H1 (cell line): ENCODE data around the gene LTBR. TPM values are rescaled to one million over a fixed set of nuclear protein-coding genes. Genes with fewer than 3 reads are reported as not detected.

Experiments
- CEBPB ChIP-seq: IDR thresholded peaks from 2 replicates; pipeline ENCODE4 v1.6.1; 2012; ENCODE audit warnings: low read depth, low read length
- CHD1 ChIP-seq: IDR thresholded peaks from 2 replicates; pipeline ENCODE4 v1.6.1; 2012; ENCODE audit warnings: low read depth, low read length, improper control_type of control experiment
- CHD2 ChIP-seq: IDR thresholded peaks from 2 replicates; pipeline ENCODE4 v1.6.1; 2012; ENCODE audit warnings: low read length, improper control_type of control experiment
- CHD7 ChIP-seq: fragments of 300-600 bp; sonication (generic); IDR thresholded peaks from 2 replicates; pipeline ENCODE4 v1.7.1; 2012; ENCODE audit warnings: low read length, moderate library complexity, mild to moderate bottlenecking, inconsistent platforms; ENCODE audit not compliant: insufficient replicate concordance
- CREB1 ChIP-seq: IDR thresholded peaks from 2 replicates; pipeline ENCODE4 v1.6.1; 2012; ENCODE audit warnings: inconsistent platforms
- FOSL1 ChIP-seq: IDR thresholded peaks from 2 replicates; pipeline ENCODE4 v1.6.1; 2011; ENCODE audit warnings: mild to moderate bottlenecking, low read depth, low read length, moderate library complexity; ENCODE audit not compliant: insufficient read depth
- HDAC6 ChIP-seq: IDR thresholded peaks from one replicate; pipeline ENCODE4 v1.7.1; 2012; ENCODE audit warnings: low read depth, mild to moderate bottlenecking, inconsistent platforms, low read length, moderate library complexity
- POLR2AphosphoS5 ChIP-seq: IDR thresholded peaks from 2 replicates; pipeline ENCODE4 v1.6.1; 2011; ENCODE audit warnings: low read depth, low read length
- RNF2 ChIP-seq: fragments of 200-900, 300-1000 bp; sonication (generic); IDR thresholded peaks from 2 replicates; pipeline ENCODE4 v1.7.1; 2016; ENCODE audit warnings: borderline replicate concordance, low read depth, mild to moderate bottlenecking, antibody characterized with exemption, low read length; ENCODE audit not compliant: poor library complexity, severe bottlenecking; ENCODE audit errors: missing control alignments
- ZNF274 ChIP-seq: IDR thresholded peaks from 2 replicates; pipeline ENCODE4 v1.7.0; 2012; ENCODE audit warnings: low read length, borderline replicate concordance; ENCODE audit errors: extremely low read depth
- polyA plus RNA-seq, 7 experiments: library from polyadenylated mRNA; depleted of rRNA in 3 of 7; stranded (reverse) in 5 of 7; unstranded in 2 of 7; fragments of >200 nt in 5 of 7; fragments of 200-250 nt in 2 of 7; gene quantifications; 1 replicate in 5 of 7; 2 replicates in 1 of 7; 4 replicates in 1 of 7; pipeline versions ENCODE4 v1.2.1 to v1.2.3, GENCODE V29; 2011 to 2013; ENCODE audit warnings: missing spikeins in 2 of 7, mixed read lengths in 2 of 7
- total RNA-seq: library from RNA; stranded (reverse); fragmentation: NEBNext Ultra II Directional; extraction: Animal tissue kit (Norgen Biotek cat#: 25700); gene quantifications from 2 replicates; pipeline ENCODE4 v1.2.1, GENCODE V29; 2021

LTBR gene
- total and polyA plus RNA-seq, 2 of the 8 experiments (the other 6 are each of a cell fraction or from before 2014, with no cell fraction given), result 5.1 to 6.3 TPM

GRCh38 chr12:6375269-6376078 lies 8.5 kb upstream of the LTBR start, which contains the start of gene SCNN1A (continued):
- TF ChIP-seq CHD7 (no peak), CEBPB (no peak), RNF2 (no peak), CHD2 (peak; percentile 18; the same call in 1 of the 2 replicates), ZNF274 (no peak), CREB1 (no peak), POLR2AphosphoS5 (peak; percentile 28; the same call in 1 of the 2 replicates), HDAC6 (no peak), FOSL1 (no peak), CHD1 (no peak)
